GM13976 (cell line): ENCODE measurements around the gene DLEC1.

Experiments
- DNase-seq: peaks from one replicate; pipeline ENCODE4 v3.0.0; 2012; ENCODE audit warnings: low spot score
- in situ Hi-C: fragments of 300-500 bp; cut with MboI; formaldehyde crosslinking; loops from one replicate; pipeline ENCODE4 v1.12.0; 2022; ENCODE audit warnings: low sequenced_read_pairs, mixed read lengths, inconsistent platforms; ENCODE audit not compliant: unreplicated experiment
- TF ChIP-seq, protein P1 (sequence below): IDR thresholded peaks from 2 replicates; pipeline ENCODE4 v1.5.1; 2012; ENCODE audit warnings: borderline replicate concordance, mild to moderate bottlenecking; ENCODE audit not compliant: insufficient read depth; ENCODE audit errors: extremely low read depth, missing control alignments, control extremely low read depth

The DLEC1 gene

GRCh38 chr3:38149708-38150107 is 110.7 kb downstream of the DLEC1 start:
- in situ Hi-C loops = loop anchor here (25.0 kb wide), 1 partner anchor 338 kb away; the partner anchor contains the start of gene EXOG
- TF ChIP-seq, protein P1, sequence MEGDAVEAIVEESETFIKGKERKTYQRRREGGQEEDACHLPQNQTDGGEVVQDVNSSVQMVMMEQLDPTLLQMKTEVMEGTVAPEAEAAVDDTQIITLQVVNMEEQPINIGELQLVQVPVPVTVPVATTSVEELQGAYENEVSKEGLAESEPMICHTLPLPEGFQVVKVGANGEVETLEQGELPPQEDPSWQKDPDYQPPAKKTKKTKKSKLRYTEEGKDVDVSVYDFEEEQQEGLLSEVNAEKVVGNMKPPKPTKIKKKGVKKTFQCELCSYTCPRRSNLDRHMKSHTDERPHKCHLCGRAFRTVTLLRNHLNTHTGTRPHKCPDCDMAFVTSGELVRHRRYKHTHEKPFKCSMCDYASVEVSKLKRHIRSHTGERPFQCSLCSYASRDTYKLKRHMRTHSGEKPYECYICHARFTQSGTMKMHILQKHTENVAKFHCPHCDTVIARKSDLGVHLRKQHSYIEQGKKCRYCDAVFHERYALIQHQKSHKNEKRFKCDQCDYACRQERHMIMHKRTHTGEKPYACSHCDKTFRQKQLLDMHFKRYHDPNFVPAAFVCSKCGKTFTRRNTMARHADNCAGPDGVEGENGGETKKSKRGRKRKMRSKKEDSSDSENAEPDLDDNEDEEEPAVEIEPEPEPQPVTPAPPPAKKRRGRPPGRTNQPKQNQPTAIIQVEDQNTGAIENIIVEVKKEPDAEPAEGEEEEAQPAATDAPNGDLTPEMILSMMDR = no peak

GRCh38 chr3:38150780-38151528 is 111.9 kb downstream of the DLEC1 start:
- TF ChIP-seq, protein P1 = no peak
- DNase-seq = no peak
- in situ Hi-C loops = no loop called here

More at GRCh38 chr3:38149708-38150107, 110.7 kb downstream of the DLEC1 start:
- DNase-seq = no peak

- TF ChIP-seq, protein P1 = no peak
- DNase-seq = no peak
- in situ Hi-C loops = no loop called here
These were observed 112.8 kb downstream of the DLEC1 start for GRCh38 chr3:38151667-38152265.

DNA sequence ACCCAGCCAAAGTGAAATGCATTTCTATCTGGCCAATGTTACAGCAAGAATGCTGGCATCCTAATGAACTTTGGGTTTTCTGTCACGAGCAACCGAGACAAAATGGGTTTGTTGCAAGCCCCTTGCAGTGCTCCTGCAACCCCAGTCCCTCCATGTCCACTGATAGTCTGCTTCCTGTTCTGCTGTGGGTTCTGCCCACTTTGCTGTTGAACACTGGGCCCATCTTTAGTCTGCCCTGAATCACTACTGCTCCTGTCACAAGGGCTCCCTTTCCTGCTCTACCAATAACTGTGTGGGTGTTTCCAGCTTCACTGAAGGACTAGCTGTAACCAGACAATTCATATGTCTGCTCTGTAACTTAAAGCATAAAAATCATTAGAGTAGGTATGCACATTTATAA is 113.6 kb downstream of the DLEC1 start:
- in situ Hi-C loops = no loop called here
- DNase-seq = no peak
- TF ChIP-seq, protein P1 = no peak

DNA sequence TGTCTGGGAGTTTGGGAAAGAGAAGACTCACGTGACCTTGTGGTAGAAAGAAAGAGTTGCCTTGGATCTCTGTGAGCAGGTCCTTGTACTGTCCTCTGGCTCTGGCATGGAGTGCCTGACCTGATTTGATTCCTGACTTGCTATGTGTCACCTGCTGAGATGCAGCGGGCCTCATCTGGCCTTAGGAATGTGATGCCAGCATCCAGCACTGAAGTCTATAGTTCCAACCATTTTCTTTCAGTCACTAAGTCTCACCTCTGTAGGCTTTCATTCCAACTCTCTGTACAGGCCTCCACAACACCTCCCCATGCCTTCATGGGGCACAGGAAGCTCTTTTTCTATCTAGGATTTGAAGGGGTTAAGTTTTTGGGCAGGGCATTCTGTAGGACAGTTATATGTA is 114.2 kb downstream of the DLEC1 start:
- in situ Hi-C loops = no loop called here
- no peak for DNase-seq
- TF ChIP-seq, protein P1 = no peak

- TF ChIP-seq, protein P1 = no peak
- no peak for DNase-seq
- in situ Hi-C loops = no loop called here
These were observed 115.1 kb downstream of the DLEC1 start for GRCh38 chr3:38154033-38154494.
